ENCODE measurements around the gene HLF. TPM values are rescaled to one million over a fixed set of nuclear protein-coding genes. Genes with fewer than 3 reads are reported as not detected.

The HLF gene
- total RNA-seq, 4 donors from 2014 or later, result 19.8 to 46.7 (median 29.9) TPM

DNA sequence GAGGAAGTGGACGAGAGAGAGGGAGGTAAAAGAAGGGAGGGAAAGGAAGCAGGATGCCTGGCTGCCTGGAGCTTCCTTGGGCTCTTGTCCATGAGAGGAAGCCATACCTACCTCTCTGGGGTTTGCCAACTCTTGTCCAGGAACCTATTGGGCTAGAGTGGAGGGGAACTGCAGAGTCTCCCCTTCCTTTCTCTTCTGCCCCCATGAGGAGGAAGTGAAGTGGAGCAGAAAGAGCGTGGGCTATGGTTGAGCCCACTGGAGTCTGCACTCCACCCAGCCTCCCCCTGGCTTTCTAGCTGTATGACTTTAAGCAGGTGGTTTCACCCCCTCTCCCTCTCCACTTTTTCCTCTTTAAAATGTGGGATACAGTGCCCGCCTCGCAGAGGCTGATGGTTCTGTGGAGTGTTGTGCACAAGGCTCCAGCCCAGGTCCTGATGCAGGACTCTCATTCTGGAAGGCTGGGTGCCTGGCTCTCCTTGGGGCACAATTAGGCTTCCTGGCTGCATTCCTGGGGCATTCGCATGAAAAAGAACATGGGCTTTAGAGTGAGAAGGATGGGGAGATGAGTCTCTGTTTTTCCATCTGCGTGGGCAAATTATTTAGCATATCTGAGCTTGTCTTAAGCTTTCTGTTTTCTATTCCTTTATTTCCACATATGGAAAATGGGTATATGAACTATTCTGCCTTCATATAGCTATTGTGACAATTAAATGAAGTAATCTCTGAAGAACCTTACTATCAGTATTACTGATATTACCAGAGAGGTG is 40.7 kb downstream of the HLF start:
- DNase-seq (ENCODE audit: low spot score in 2 of 2), result no peak
- no peak overlapping the region for H3K4me3 ChIP-seq (ENCODE audit: low read depth, poor library complexity, severe bottlenecking)
- TF ChIP-seq CTCF (IDR thresholded peaks at IDR 0.05), result no peak
- no peak for TF ChIP-seq POLR2A (IDR thresholded peaks at IDR 0.05)
- intact Hi-C loops (cut with DNase I; ENCODE audit: low total_unique reads), result no loop called here
- 88% methylated on average over 6 of the region's 6 CpGs for WGBS, 2 donors

DNA sequence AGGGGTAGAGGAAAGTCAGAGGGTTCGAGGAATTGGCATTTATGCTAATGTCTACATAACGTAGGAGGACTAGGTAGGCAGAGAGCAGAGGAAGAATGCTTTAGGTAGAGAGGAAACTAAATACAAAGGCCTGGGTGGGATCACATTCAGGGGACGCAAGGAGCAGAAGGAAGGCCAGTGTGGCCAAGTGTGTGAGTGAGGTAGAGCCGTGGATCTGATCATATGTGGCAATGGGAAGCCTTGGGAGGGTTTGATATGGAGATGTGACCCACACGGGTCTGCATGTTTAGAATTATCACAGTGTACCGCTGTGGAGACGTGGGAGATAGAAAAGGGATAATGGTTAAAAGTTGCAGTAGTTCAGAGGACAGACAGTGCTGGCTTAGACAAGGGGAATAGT is 43.1 kb downstream of the HLF start:
- H3K4me3 ChIP-seq (ENCODE audit: low read depth, poor library complexity, severe bottlenecking), result no peak overlapping the region
- intact Hi-C loops (cut with DNase I; ENCODE audit: low total_unique reads), result no loop called here
- TF ChIP-seq CTCF (IDR thresholded peaks at IDR 0.05) (no peak), POLR2A (IDR thresholded peaks at IDR 0.05) (no peak)
- 92 to 97% methylated on average over 7 of the region's 7 CpGs for WGBS, 2 donors
- DNase-seq (ENCODE audit: low spot score in 2 of 2), result no peak

DNA sequence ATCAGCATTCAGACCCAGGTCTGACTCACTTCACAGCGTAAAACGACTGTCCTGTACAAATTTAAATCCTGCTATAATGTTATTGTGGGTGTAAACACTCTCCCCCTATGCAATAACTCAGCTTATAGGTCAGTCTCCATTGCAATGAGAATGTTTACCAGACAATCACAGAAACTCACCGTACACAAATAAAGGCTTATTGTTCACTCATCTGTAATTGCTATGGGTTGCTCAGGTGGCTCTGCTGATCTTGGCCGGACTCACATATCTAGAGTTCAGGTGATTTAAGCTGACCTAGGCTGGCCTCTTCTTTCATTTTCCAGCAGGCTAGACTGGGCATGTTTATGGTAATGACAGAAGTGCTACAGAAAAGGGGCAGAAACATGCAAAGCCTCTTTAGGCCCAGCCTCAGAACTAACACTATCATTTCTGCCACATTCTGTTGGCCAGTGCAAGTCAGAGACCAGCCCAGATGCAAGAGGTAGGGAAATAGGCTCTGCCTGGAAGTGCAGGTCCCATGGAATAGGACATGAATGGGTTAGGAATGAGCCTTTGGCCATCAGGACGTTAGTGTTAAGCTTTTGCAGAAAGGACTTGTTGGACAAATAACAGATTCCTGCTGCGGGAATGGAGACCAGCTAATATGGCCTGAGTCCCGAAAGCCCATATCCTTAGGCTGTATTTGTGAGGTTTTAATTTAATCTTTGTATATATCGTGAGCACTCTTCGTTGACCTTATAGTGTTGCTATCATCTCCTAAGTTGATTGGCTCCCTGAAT is 44.0 kb downstream of the HLF start:
- 86 to 88% methylated on average over 9 of the region's 9 CpGs for WGBS, 2 donors
- intact Hi-C loops (cut with DNase I; ENCODE audit: low total_unique reads), result no loop called here
- no peak for TF ChIP-seq POLR2A (IDR thresholded peaks at IDR 0.05)
- no peak for TF ChIP-seq CTCF (IDR thresholded peaks at IDR 0.05)

DNA sequence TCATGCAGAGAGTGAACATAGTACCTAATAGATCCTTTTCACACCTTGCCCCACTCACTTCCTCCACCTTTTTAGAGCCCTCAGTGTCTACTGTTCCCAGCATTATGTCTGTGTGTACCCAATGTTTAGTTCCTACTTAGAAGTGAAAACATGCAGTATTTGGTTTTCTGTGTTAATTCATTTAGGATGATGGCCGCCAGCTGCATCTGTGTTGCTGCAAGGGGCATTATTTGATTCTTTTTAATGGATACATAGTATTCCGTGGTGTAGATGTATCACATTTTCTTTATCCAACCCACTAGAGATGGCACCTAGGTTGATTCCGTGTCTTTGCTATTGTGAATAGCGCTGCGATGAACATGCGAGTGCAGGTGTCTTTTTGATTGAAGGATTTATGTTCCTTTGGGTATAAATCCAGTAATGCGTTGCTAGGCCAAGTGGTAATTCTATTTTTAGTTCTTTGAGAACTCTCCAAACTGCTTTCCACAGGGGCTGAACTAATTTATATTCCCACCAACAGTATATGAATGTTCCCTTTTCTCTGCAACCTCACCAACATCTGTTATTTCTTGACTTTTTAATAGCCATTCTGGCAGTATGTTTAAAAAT is 47.1 kb downstream of the HLF start:
- WGBS, 2 donors, result 85 to 89% methylated on average over 7 of the region's 7 CpGs
- H3K4me3 ChIP-seq (ENCODE audit: low read depth, poor library complexity, severe bottlenecking), result no peak overlapping the region
- intact Hi-C loops (cut with DNase I; ENCODE audit: low total_unique reads), result no loop called here
- TF ChIP-seq CTCF (IDR thresholded peaks at IDR 0.05), result no peak
- TF ChIP-seq POLR2A (IDR thresholded peaks at IDR 0.05), result no peak
- no peak for DNase-seq (ENCODE audit: low spot score in 2 of 2)

More for the DNA sequence above, 44.0 kb downstream of the HLF start:
- no peak for DNase-seq (ENCODE audit: low spot score in 2 of 2)
- H3K4me3 ChIP-seq (ENCODE audit: low read depth, poor library complexity, severe bottlenecking), result no peak overlapping the region

- no peak for TF ChIP-seq POLR2A (IDR thresholded peaks at IDR 0.05)
- no peak for TF ChIP-seq CTCF (IDR thresholded peaks at IDR 0.05)
- WGBS, 2 donors, result 74 to 95% methylated on average over 3 of the region's 3 CpGs
- H3K4me3 ChIP-seq (ENCODE audit: low read depth, poor library complexity, severe bottlenecking), result no peak overlapping the region
- intact Hi-C loops (cut with DNase I; ENCODE audit: low total_unique reads), result no loop called here
- DNase-seq (ENCODE audit: low spot score in 2 of 2), result no peak
Observed at GRCh38 chr17:55312852-55313251, 48.1 kb downstream of the HLF start.

Measured in lower leg skin (tissue), 4 donors.